Measurements from ENCODE around the gene STK31.

STK31 gene

GRCh38 chr7:23709081-23709750 is 803 bp upstream of the STK31 start:
- DNase-seq (ENCODE audit: extremely low spot score): no peak
- TF ChIP-seq ARNT (IDR thresholded peaks at IDR 0.05): no peak
- no peak for TF ChIP-seq SP1 (IDR thresholded peaks at IDR 0.05)
- no peak for TF ChIP-seq L3MBTL2 (conservative IDR thresholded peaks at IDR 0.05)
- TF ChIP-seq ELF4 (IDR thresholded peaks at IDR 0.05): no peak
- TF ChIP-seq HDGF (IDR thresholded peaks at IDR 0.05; ENCODE audit: borderline replicate concordance): no peak
- no peak for TF ChIP-seq FOXM1 (IDR thresholded peaks at IDR 0.05; ENCODE audit: borderline replicate concordance)
- no peak for TF ChIP-seq CTBP1 (IDR thresholded peaks at IDR 0.05; ENCODE audit: borderline replicate concordance)
- TF ChIP-seq LEF1 (IDR thresholded peaks at IDR 0.05; ENCODE audit: borderline replicate concordance): no peak
- TF ChIP-seq BHLHE40 (IDR thresholded peaks at IDR 0.05; ENCODE audit: borderline replicate concordance): no peak
- TF ChIP-seq, protein P1, sequence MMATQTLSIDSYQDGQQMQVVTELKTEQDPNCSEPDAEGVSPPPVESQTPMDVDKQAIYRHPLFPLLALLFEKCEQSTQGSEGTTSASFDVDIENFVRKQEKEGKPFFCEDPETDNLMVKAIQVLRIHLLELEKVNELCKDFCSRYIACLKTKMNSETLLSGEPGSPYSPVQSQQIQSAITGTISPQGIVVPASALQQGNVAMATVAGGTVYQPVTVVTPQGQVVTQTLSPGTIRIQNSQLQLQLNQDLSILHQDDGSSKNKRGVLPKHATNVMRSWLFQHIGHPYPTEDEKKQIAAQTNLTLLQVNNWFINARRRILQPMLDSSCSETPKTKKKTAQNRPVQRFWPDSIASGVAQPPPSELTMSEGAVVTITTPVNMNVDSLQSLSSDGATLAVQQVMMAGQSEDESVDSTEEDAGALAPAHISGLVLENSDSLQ (IDR thresholded peaks at IDR 0.05): no peak
- ChIA-PET CTCF (interaction anchor here (0.6 kb wide), 1 partner anchor 29 kb away, joined by 3 read pairs; the partner anchor contains the start of gene FAM221A), POLR2A (no interaction called here)

- TF ChIP-seq CTBP1 (IDR thresholded peaks at IDR 0.05; ENCODE audit: borderline replicate concordance): no peak
- no peak for TF ChIP-seq LEF1 (IDR thresholded peaks at IDR 0.05; ENCODE audit: borderline replicate concordance)
- no peak for TF ChIP-seq SUZ12 (IDR thresholded peaks at IDR 0.05)
- no peak for TF ChIP-seq FOXM1 (IDR thresholded peaks at IDR 0.05; ENCODE audit: borderline replicate concordance)
- no peak for TF ChIP-seq NFRKB (IDR thresholded peaks at IDR 0.05)
- TF ChIP-seq ELF4 (IDR thresholded peaks at IDR 0.05): no peak
- TF ChIP-seq TARDBP (IDR thresholded peaks at IDR 0.05): no peak
- TF ChIP-seq SP1 (IDR thresholded peaks at IDR 0.05): no peak
- no peak for TF ChIP-seq L3MBTL2 (conservative IDR thresholded peaks at IDR 0.05)
- no peak for TF ChIP-seq HDGF (IDR thresholded peaks at IDR 0.05; ENCODE audit: borderline replicate concordance)
- TF ChIP-seq BHLHE40 (IDR thresholded peaks at IDR 0.05; ENCODE audit: borderline replicate concordance): no peak
- TF ChIP-seq, protein P1 (IDR thresholded peaks at IDR 0.05): no peak
- TF ChIP-seq FOXA1 (IDR thresholded peaks at IDR 0.05): no peak
- peak; percentile 44 for DNase-seq (ENCODE audit: extremely low spot score)
- ChIA-PET CTCF (interaction anchor here (0.8 to 2.2 kb wide), 5 partner anchors 16 to 440 kb away, joined by 3 to 12 read pairs (median 4); no protein-coding TSS in a partner anchor), POLR2A (interaction anchor here (0.9 kb wide), 1 partner anchor 142 kb away, joined by 3 read pairs; no protein-coding TSS in a partner anchor)
These were observed 2.6 kb downstream of the STK31 start for GRCh38 chr7:23712368-23713284.

DNA sequence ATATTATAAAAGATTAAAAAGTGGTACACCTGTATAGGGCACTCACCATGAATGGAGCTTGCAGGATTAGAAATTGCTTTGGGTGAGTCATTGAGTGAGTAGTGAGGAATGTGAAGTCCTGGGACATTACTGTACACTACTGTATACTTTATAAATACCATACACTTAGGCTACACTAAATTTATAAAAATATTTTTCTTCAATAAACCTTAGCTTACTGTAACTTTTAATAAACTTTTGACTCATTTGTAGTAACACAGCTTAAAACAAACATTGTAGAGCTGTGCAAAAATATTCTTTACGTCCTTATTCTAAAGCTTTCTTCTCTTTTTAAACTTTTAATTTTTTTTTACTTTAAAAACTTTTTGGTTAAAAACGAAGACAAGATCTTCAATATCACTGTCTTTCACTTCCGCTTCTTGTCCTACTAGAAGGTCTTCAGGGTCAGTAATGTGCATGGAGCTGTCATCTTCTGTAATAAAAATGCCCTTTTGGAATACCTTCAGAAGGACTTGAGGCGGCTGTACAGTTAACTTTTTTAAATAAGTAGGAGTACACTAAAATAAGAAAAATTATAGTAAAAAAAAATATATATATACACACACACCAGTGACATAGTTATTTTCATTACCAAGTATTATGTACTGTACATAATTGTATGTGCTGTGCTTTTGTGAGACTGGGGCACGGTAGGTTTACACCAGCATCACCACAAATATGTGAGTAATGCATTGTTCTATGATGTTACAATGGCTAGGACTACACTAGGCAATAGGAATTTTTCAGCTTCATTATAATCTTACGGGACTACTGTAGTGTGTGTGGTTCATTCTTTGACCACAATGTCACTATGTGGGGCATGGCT is 3.5 kb downstream of the STK31 start:
- TF ChIP-seq ARNT (IDR thresholded peaks at IDR 0.05) (no peak), ELF4 (IDR thresholded peaks at IDR 0.05) (no peak), FOXK2 (IDR thresholded peaks at IDR 0.05) (no peak)
- ChIA-PET CTCF (interaction anchor here (0.6 to 1.6 kb wide), 3 partner anchors 143 to 441 kb away, joined by 3 to 4 read pairs (median 3); no protein-coding TSS in a partner anchor), POLR2A (no interaction called here)
- no peak for DNase-seq (ENCODE audit: extremely low spot score)

- ChIA-PET POLR2A (no interaction called here), CTCF (interaction anchor here (0.7 kb wide), 1 partner anchor 615 kb away, joined by 7 read pairs; no protein-coding TSS in a partner anchor)
- DNase-seq (ENCODE audit: extremely low spot score): no peak
- TF ChIP-seq LEF1 (IDR thresholded peaks at IDR 0.05; ENCODE audit: borderline replicate concordance) (no peak), L3MBTL2 (conservative IDR thresholded peaks at IDR 0.05) (no peak), SP1 (IDR thresholded peaks at IDR 0.05) (no peak), FOXK2 (IDR thresholded peaks at IDR 0.05) (no peak), FOXM1 (IDR thresholded peaks at IDR 0.05; ENCODE audit: borderline replicate concordance) (no peak), ELF4 (IDR thresholded peaks at IDR 0.05) (no peak), SUZ12 (IDR thresholded peaks at IDR 0.05) (no peak), HDGF (IDR thresholded peaks at IDR 0.05; ENCODE audit: borderline replicate concordance) (no peak), CTBP1 (IDR thresholded peaks at IDR 0.05; ENCODE audit: borderline replicate concordance) (no peak), FOXA1 (IDR thresholded peaks at IDR 0.05) (no peak), BHLHE40 (IDR thresholded peaks at IDR 0.05; ENCODE audit: borderline replicate concordance) (no peak), NFRKB (IDR thresholded peaks at IDR 0.05) (no peak)
- TF ChIP-seq, protein P1 (IDR thresholded peaks at IDR 0.05): no peak
These were observed 4.1 kb downstream of the STK31 start for GRCh38 chr7:23714150-23714464.

DNA sequence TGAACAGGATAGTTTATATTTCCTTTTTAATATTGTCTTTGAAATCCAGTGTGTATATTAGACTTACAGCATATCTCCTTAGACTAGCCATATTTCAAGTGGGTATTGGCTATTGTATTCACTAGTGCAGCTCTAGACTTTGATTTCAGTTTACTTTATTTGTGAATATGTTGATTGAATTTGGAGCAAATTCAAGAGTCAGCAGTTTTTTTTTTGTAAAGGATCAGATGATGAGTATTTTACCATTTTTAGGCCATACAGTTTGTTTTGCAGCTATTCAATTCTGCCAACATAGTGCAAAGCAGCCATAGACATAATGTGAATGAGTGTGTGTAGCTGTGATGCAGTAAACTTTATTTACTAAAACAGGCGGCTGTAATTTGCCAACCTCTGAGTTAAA is 4.6 kb downstream of the STK31 start:
- ChIA-PET POLR2A (no interaction called here), CTCF (interaction anchor here (0.7 kb wide), 1 partner anchor 616 kb away, joined by 7 read pairs; no protein-coding TSS in a partner anchor)
- TF ChIP-seq ARNT (IDR thresholded peaks at IDR 0.05) (no peak), SUZ12 (IDR thresholded peaks at IDR 0.05) (no peak), FOXM1 (IDR thresholded peaks at IDR 0.05; ENCODE audit: borderline replicate concordance) (no peak), CTBP1 (IDR thresholded peaks at IDR 0.05; ENCODE audit: borderline replicate concordance) (no peak)
- TF ChIP-seq, protein P1 (IDR thresholded peaks at IDR 0.05): no peak
- no peak for DNase-seq (ENCODE audit: extremely low spot score)

Data from HEK293T (cell line).